ENCODE results near the gene YES1. TPM values are rescaled to one million over a fixed set of nuclear protein-coding genes. Genes with fewer than 3 reads are reported as not detected.

YES1 gene
- total RNA-seq, 1 experiment from 2014 or later, result 61.2 TPM

GRCh38 chr18:830315-830901 lies 18.4 kb upstream of the YES1 start:
- Mint-ChIP-seq H3K4me1 (ENCODE audit: low read depth, unreplicated experiment) (peaks cover 22% of the 10 kb centered on the region), H3K27me3 (ENCODE audit: unreplicated experiment) (peaks cover 13% of the 10 kb centered on the region), H3K36me3 (ENCODE audit: insufficient read depth, unreplicated experiment) (no peaks in the 10 kb centered on the region), H3K4me3 (ENCODE audit: low read depth, unreplicated experiment) (no peak overlapping the region), H3K9me3 (ENCODE audit: low read depth, unreplicated experiment) (no peaks in the 10 kb centered on the region), H3K27ac (ENCODE audit: unreplicated experiment) (no peak overlapping the region)
- DNase-seq, result no peak
- intact Hi-C loops (cut with micrococcal nuclease; ENCODE audit: unreplicated experiment), result loop anchor here (2.0 kb wide), 1 partner anchor 206 kb away; no protein-coding TSS in a partner anchor
- CTCF ChIA-PET, result interaction anchor here (0.6 to 3.6 kb wide), 10 partner anchors 9 to 206 kb away, joined by 3 to 28 read pairs (median 6); no protein-coding TSS in a partner anchor
- BruUV-seq (replicated peaks), result no TSS peak
- TF ChIP-seq CTCF (IDR thresholded peaks at IDR 0.05; ENCODE audit: unreplicated experiment), result no peak

- BruUV-seq (replicated peaks), result no TSS peak
- intact Hi-C loops (cut with micrococcal nuclease; ENCODE audit: unreplicated experiment), result no loop called here
- H3K27ac Mint-ChIP-seq (ENCODE audit: unreplicated experiment), result no peak overlapping the region
Measured at GRCh38 chr18:829432-829831, 17.4 kb upstream of the YES1 start.

GRCh38 chr18:827093-827677 lies 15.1 kb upstream of the YES1 start:
- no peak overlapping the region for H3K4me3 Mint-ChIP-seq (ENCODE audit: low read depth, unreplicated experiment)
- CTCF ChIA-PET, result no interaction called here
- TF ChIP-seq CTCF (IDR thresholded peaks at IDR 0.05; ENCODE audit: unreplicated experiment), result no peak
- DNase-seq, result no peak
- BruUV-seq (replicated peaks), result no TSS peak
- H3K36me3 Mint-ChIP-seq (ENCODE audit: insufficient read depth, unreplicated experiment), result no peaks in the 10 kb centered on the region
- intact Hi-C loops (cut with micrococcal nuclease; ENCODE audit: unreplicated experiment), result no loop called here
- H3K9me3 Mint-ChIP-seq (ENCODE audit: low read depth, unreplicated experiment), result no peaks in the 10 kb centered on the region
- H3K27me3 Mint-ChIP-seq (ENCODE audit: unreplicated experiment), result no peaks in the 10 kb centered on the region
- no peak overlapping the region for H3K27ac Mint-ChIP-seq (ENCODE audit: unreplicated experiment)
- peaks cover 18% of the 10 kb centered on the region for H3K4me1 Mint-ChIP-seq (ENCODE audit: low read depth, unreplicated experiment)

More at GRCh38 chr18:829432-829831, 17.4 kb upstream of the YES1 start:
- CTCF ChIA-PET, result interaction anchor here (1.5 to 3.6 kb wide), 4 partner anchors 10 to 205 kb away, joined by 6 to 28 read pairs (median 11); no protein-coding TSS in a partner anchor
- H3K9me3 Mint-ChIP-seq (ENCODE audit: low read depth, unreplicated experiment), result no peaks in the 10 kb centered on the region
- no peaks in the 10 kb centered on the region for H3K36me3 Mint-ChIP-seq (ENCODE audit: insufficient read depth, unreplicated experiment)
- peaks cover 13% of the 10 kb centered on the region for H3K27me3 Mint-ChIP-seq (ENCODE audit: unreplicated experiment)
- no peak overlapping the region for H3K4me3 Mint-ChIP-seq (ENCODE audit: low read depth, unreplicated experiment)
- H3K4me1 Mint-ChIP-seq (ENCODE audit: low read depth, unreplicated experiment), result peaks cover 22% of the 10 kb centered on the region
- no peak for TF ChIP-seq CTCF (IDR thresholded peaks at IDR 0.05; ENCODE audit: unreplicated experiment)
- no peak for DNase-seq

GRCh38 chr18:825891-826585 lies 14.0 kb upstream of the YES1 start:
- TF ChIP-seq CTCF (IDR thresholded peaks at IDR 0.05; ENCODE audit: unreplicated experiment), result no peak
- H3K4me1 Mint-ChIP-seq (ENCODE audit: low read depth, unreplicated experiment), result peaks cover 10% of the 10 kb centered on the region
- BruUV-seq (replicated peaks), result no TSS peak
- DNase-seq, result no peak
- no peaks in the 10 kb centered on the region for H3K9me3 Mint-ChIP-seq (ENCODE audit: low read depth, unreplicated experiment)
- no peaks in the 10 kb centered on the region for H3K27me3 Mint-ChIP-seq (ENCODE audit: unreplicated experiment)
- CTCF ChIA-PET, result interaction anchor here (0.6 to 0.8 kb wide), 2 partner anchors 10 to 21 kb away, joined by 3 to 5 read pairs; no protein-coding TSS in a partner anchor
- H3K27ac Mint-ChIP-seq (ENCODE audit: unreplicated experiment), result no peak overlapping the region
- no peak overlapping the region for H3K4me3 Mint-ChIP-seq (ENCODE audit: low read depth, unreplicated experiment)
- H3K36me3 Mint-ChIP-seq (ENCODE audit: insufficient read depth, unreplicated experiment), result no peaks in the 10 kb centered on the region
- intact Hi-C loops (cut with micrococcal nuclease; ENCODE audit: unreplicated experiment), result no loop called here

All from Calu3 (cell line).